HEK293 (cell line): ENCODE results near the gene INO80C.

Source experiments
- CTCF ChIA-PET: fragments of 350-600 bp; formaldehyde crosslinking; extraction: SDS; loops from one replicate; lab custom pipeline; 2021; ENCODE audit warnings: antibody characterized with exemption; lab: Yijun Ruan, JAX
- POLR2A ChIA-PET: fragments of 300-600 bp; formaldehyde crosslinking; extraction: SDS; loops from one replicate; lab custom pipeline; 2020; ENCODE audit warnings: antibody characterized with exemption, inconsistent platforms; lab: Yijun Ruan, JAX
- H3K27ac ChIP-seq: fragments of 200-500 bp; sonication (Bioruptor generic); 2 replicates; pipeline ENCODE4 v1.5.1; 2014; ENCODE audit warnings: low read depth, low read length, control low read depth, inconsistent platforms; ENCODE audit errors: extremely low read depth
- H3K36me3 ChIP-seq, 2 experiments: fragments of 200-500 bp in 1 of 2; sonication (Bioruptor generic) in 1 of 2; 1 replicate in 1 of 2; 2 replicates in 1 of 2; pipeline ENCODE4 v1.5.1; 2014 to 2017; ENCODE audit warnings: inconsistent platforms in 2 of 2, low read length in 2 of 2; ENCODE audit not compliant: control insufficient read depth in 2 of 2, insufficient read depth in 1 of 2
- H3K4me1 ChIP-seq: fragments of 200-500 bp; sonication (Bioruptor generic); 2 replicates; pipeline ENCODE4 v1.5.1; 2014; ENCODE audit warnings: mild to moderate bottlenecking, low read length, inconsistent platforms; ENCODE audit not compliant: control insufficient read depth, insufficient read depth
- H3K4me3 ChIP-seq: 2 replicates; pipeline ENCODE4 v1.5.1; 2011; ENCODE audit warnings: low read depth, mild to moderate bottlenecking, control low read depth, low read length, moderate library complexity
- H3K9me3 ChIP-seq: fragments of 200-500 bp; sonication (Bioruptor generic); 2 replicates; pipeline ENCODE4 v1.5.1; 2014; ENCODE audit warnings: low read depth, low read length, inconsistent platforms; ENCODE audit not compliant: control insufficient read depth, insufficient read depth
- BCL6B ChIP-seq: fragments of 450-650 bp; formaldehyde crosslinking; IDR thresholded peaks from 2 replicates; pipeline ENCODE4 v1.5.1; 2017; ENCODE audit warnings: missing biosample characterization, missing genetic modification characterization
- KLF1 ChIP-seq: fragments of 450-650 bp; formaldehyde crosslinking; IDR thresholded peaks from 2 replicates; pipeline ENCODE4 v1.5.1; 2016; ENCODE audit warnings: missing biosample characterization, missing genetic modification characterization
- OSR2 ChIP-seq: fragments of 450-650 bp; formaldehyde crosslinking; IDR thresholded peaks from 2 replicates; pipeline ENCODE4 v1.5.1; 2016; ENCODE audit warnings: missing biosample characterization, missing genetic modification characterization
- PRDM6 ChIP-seq: fragments of 450-650 bp; formaldehyde crosslinking; IDR thresholded peaks from 2 replicates; pipeline ENCODE4 v1.5.1; 2017; ENCODE audit warnings: missing biosample characterization, missing genetic modification characterization
- REST ChIP-seq: fragments of 450-650 bp; formaldehyde crosslinking; IDR thresholded peaks from 2 replicates; pipeline ENCODE4 v1.5.1; 2016; ENCODE audit warnings: missing biosample characterization, missing genetic modification characterization
- ZFP3 ChIP-seq: fragments of 450-650 bp; formaldehyde crosslinking; IDR thresholded peaks from 2 replicates; pipeline ENCODE4 v1.5.1; 2016; ENCODE audit warnings: low read depth, missing biosample characterization, missing genetic modification characterization
- ZIC2 ChIP-seq: fragments of 450-650 bp; formaldehyde crosslinking; IDR thresholded peaks from 2 replicates; pipeline ENCODE4 v1.5.1; 2016; ENCODE audit warnings: missing biosample characterization, missing genetic modification characterization
- ZNF239 ChIP-seq: fragments of 450-650 bp; formaldehyde crosslinking; IDR thresholded peaks from 2 replicates; pipeline ENCODE4 v1.5.1; 2016; ENCODE audit warnings: missing biosample characterization, missing genetic modification characterization
- ZNF292 ChIP-seq: fragments of 450-650 bp; formaldehyde crosslinking; IDR thresholded peaks from 2 replicates; pipeline ENCODE4 v1.5.1; 2016; ENCODE audit warnings: low read depth, missing biosample characterization, missing genetic modification characterization, borderline replicate concordance
- ZNF391 ChIP-seq: fragments of 450-650 bp; formaldehyde crosslinking; IDR thresholded peaks from 2 replicates; pipeline ENCODE4 v1.5.1; 2016; ENCODE audit warnings: low read depth, missing biosample characterization, missing genetic modification characterization, borderline replicate concordance
- ZNF404 ChIP-seq: fragments of 450-650 bp; formaldehyde crosslinking; IDR thresholded peaks from 2 replicates; pipeline ENCODE4 v1.5.1; 2017; ENCODE audit warnings: missing biosample characterization, missing genetic modification characterization
- ZNF513 ChIP-seq: fragments of 450-650 bp; IDR thresholded peaks from 2 replicates; pipeline ENCODE4 v1.5.1; 2018; ENCODE audit warnings: missing biosample characterization, missing genetic modification characterization
- ZNF558 ChIP-seq: fragments of 450-650 bp; formaldehyde crosslinking; IDR thresholded peaks from 2 replicates; pipeline ENCODE4 v1.5.1; 2016; ENCODE audit warnings: missing biosample characterization, missing genetic modification characterization
- ZNF560 ChIP-seq: fragments of 450-650 bp; formaldehyde crosslinking; IDR thresholded peaks from 2 replicates; pipeline ENCODE4 v1.5.1; 2017; ENCODE audit warnings: missing biosample characterization, missing genetic modification characterization, borderline replicate concordance
- ZNF600 ChIP-seq: fragments of 450-650 bp; formaldehyde crosslinking; IDR thresholded peaks from 2 replicates; pipeline ENCODE4 v1.5.1; 2016; ENCODE audit warnings: missing biosample characterization, missing genetic modification characterization
- ZNF654 ChIP-seq: fragments of 450-650 bp; formaldehyde crosslinking; IDR thresholded peaks from 2 replicates; pipeline ENCODE4 v1.5.1; 2016; ENCODE audit warnings: low read depth, missing biosample characterization, missing genetic modification characterization
- ZNF660 ChIP-seq: fragments of 450-650 bp; IDR thresholded peaks from 2 replicates; pipeline ENCODE4 v1.5.1; 2018; ENCODE audit warnings: missing biosample characterization, mild to moderate bottlenecking, missing genetic modification characterization

INO80C gene

GRCh38 chr18:35441857-35442595, 55.7 kb downstream of the INO80C start:
- H3K36me3 ChIP-seq = no peaks in the 10 kb centered on the region
- ChIA-PET CTCF (no interaction called here), POLR2A (no interaction called here)
- H3K4me3 ChIP-seq = no peak overlapping the region
- no peak overlapping the region for H3K27ac ChIP-seq
- no peaks in the 10 kb centered on the region for H3K4me1 ChIP-seq
- H3K9me3 ChIP-seq = no peaks in the 10 kb centered on the region
- TF ChIP-seq KLF1 (tag by site-specific recombination) = no peak

GRCh38 chr18:35438480-35439234, 59.1 kb downstream of the INO80C start:
- H3K9me3 ChIP-seq = no peaks in the 10 kb centered on the region
- no peak overlapping the region for H3K27ac ChIP-seq
- H3K36me3 ChIP-seq = no peaks in the 10 kb centered on the region
- TF ChIP-seq ZNF391 (tag by site-specific recombination) (no peak), ZIC2 (tag by site-specific recombination) (peak; percentile 43)
- no peaks in the 10 kb centered on the region for H3K4me1 ChIP-seq
- no peak overlapping the region for H3K4me3 ChIP-seq
- POLR2A ChIA-PET = no interaction called here
- CTCF ChIA-PET = interaction anchor here (0.5 to 0.7 kb wide), 2 partner anchors 51 to 274 kb away, joined by 3 read pairs; no protein-coding TSS in a partner anchor

GRCh38 chr18:35437836-35438235, 59.9 kb downstream of the INO80C start:
- H3K4me3 ChIP-seq = no peak overlapping the region
- H3K36me3 ChIP-seq = no peaks in the 10 kb centered on the region
- no peak overlapping the region for H3K27ac ChIP-seq
- H3K4me1 ChIP-seq = no peaks in the 10 kb centered on the region
- CTCF ChIA-PET = interaction anchor here (0.7 kb wide), 1 partner anchor 275 kb away, joined by 3 read pairs; no protein-coding TSS in a partner anchor
- TF ChIP-seq ZNF560 (tag by site-specific recombination) = no peak
- no peak for TF ChIP-seq ZNF404 (tag by site-specific recombination)
- TF ChIP-seq ZNF660 (tag by site-specific recombination) = no peak
- TF ChIP-seq ZNF558 (tag by site-specific recombination) = no peak
- TF ChIP-seq OSR2 (tag by site-specific recombination) = no peak
- no peak for TF ChIP-seq ZFP3 (tag by site-specific recombination)
- TF ChIP-seq ZNF600 (tag by site-specific recombination) = no peak
- TF ChIP-seq ZNF292 (tag by site-specific recombination) = no peak
- no peak for TF ChIP-seq PRDM6 (tag by site-specific recombination)
- TF ChIP-seq ZNF654 (tag by site-specific recombination) = no peak
- no peak for TF ChIP-seq BCL6B
- no peak for TF ChIP-seq ZNF513 (tag by site-specific recombination)
- no peak for TF ChIP-seq ZNF239
- TF ChIP-seq REST (tag by site-specific recombination) = no peak
- TF ChIP-seq, all 188 proteins: peak for 0
- no peaks in the 10 kb centered on the region for H3K9me3 ChIP-seq
- POLR2A ChIA-PET = no interaction called here
